WTC11 (cell line): ENCODE data around the gene WNT9B. TPM values are rescaled to one million over a fixed set of nuclear protein-coding genes. Genes with fewer than 3 reads are reported as not detected.

Source experiments
- ATAC-seq: fragments of 200-7000 bp; cut with Tn5 transposase; 2 replicates; pipeline ENCODE4 v1.10.0; 2021; ENCODE audit warnings: mild to moderate bottlenecking, moderate library complexity
- CTCF ChIA-PET: fragments of 300-600 bp; sonication (Branson Sonifier 250); formaldehyde crosslinking; loops from one replicate; lab custom pipeline; 2021; ENCODE audit warnings: antibody characterized with exemption; lab: Charles Lee
- POLR2A ChIA-PET: fragments of 350-600 bp; sonication (Branson Sonifier 250); formaldehyde crosslinking; loops from one replicate; lab custom pipeline; 2021; ENCODE audit warnings: antibody characterized with exemption; lab: Charles Lee
- DNase-seq: peaks from one replicate; pipeline ENCODE4 v3.0.0; 2021; ENCODE audit warnings: low spot score
- H3K27ac Mint-ChIP-seq: 2 replicates; pipeline ENCODE4 v1.8.0; 2021; ENCODE audit warnings: mixed read lengths
- H3K27me3 Mint-ChIP-seq: 2 replicates; pipeline ENCODE4 v1.8.0; 2021; ENCODE audit warnings: low read depth, mild to moderate bottlenecking, moderate library complexity, mixed read lengths
- H3K36me3 Mint-ChIP-seq: 2 replicates; pipeline ENCODE4 v1.8.0; 2021; ENCODE audit warnings: mixed read lengths
- H3K4me1 Mint-ChIP-seq: 2 replicates; pipeline ENCODE4 v1.8.0; 2022; ENCODE audit warnings: mixed read lengths
- H3K4me3 Mint-ChIP-seq: 2 replicates; pipeline ENCODE4 v1.8.0; 2021; ENCODE audit warnings: mild to moderate bottlenecking, moderate library complexity, mixed read lengths
- H3K9me3 Mint-ChIP-seq: 2 replicates; pipeline ENCODE4 v1.8.0; 2021; ENCODE audit warnings: mixed read lengths
- ATF1 ChIP-seq: sonication (generic); formaldehyde crosslinking; IDR thresholded peaks from 2 replicates; pipeline ENCODE4 v1.8.1; 2023; ENCODE audit warnings: mild to moderate bottlenecking, moderate library complexity, missing genetic modification reagents
- FOXJ3 ChIP-seq: sonication (generic); formaldehyde crosslinking; IDR thresholded peaks from 2 replicates; pipeline ENCODE4 v1.9.0; 2021; ENCODE audit warnings: missing genetic modification reagents, mild to moderate bottlenecking, borderline replicate concordance
- GABPB1 ChIP-seq: sonication (generic); formaldehyde crosslinking; IDR thresholded peaks from 2 replicates; pipeline ENCODE4 v1.8.1; 2023; ENCODE audit warnings: mild to moderate bottlenecking, missing genetic modification reagents
- SMAD4 ChIP-seq: sonication (generic); formaldehyde crosslinking; IDR thresholded peaks from 2 replicates; pipeline ENCODE4 v1.8.0; 2022; ENCODE audit warnings: mild to moderate bottlenecking, missing genetic modification reagents
- TEAD4 ChIP-seq: sonication (generic); formaldehyde crosslinking; IDR thresholded peaks from 2 replicates; pipeline ENCODE4 v1.8.0; 2022; ENCODE audit warnings: mild to moderate bottlenecking, missing genetic modification reagents
- ZNF671 ChIP-seq: fragments of 250-450 bp; sonication (Bioruptor Pico); IDR thresholded peaks from 2 replicates; pipeline ENCODE4 v1.8.0; 2021; ENCODE audit warnings: mild to moderate bottlenecking
- total RNA-seq: library from RNA; stranded (reverse); gene quantifications from 3 replicates; pipeline ENCODE4 v1.2.3, GENCODE V29; 2021
- TF ChIP-seq, protein P1 (sequence below): sonication (generic); formaldehyde crosslinking; IDR thresholded peaks from 2 replicates; pipeline ENCODE4 v1.8.0; 2022; ENCODE audit warnings: missing genetic modification reagents
- TF ChIP-seq, protein P2 (sequence below): sonication (generic); formaldehyde crosslinking; IDR thresholded peaks from 2 replicates; pipeline ENCODE4 v1.8.1; 2022; ENCODE audit warnings: low read depth, missing genetic modification reagents, borderline replicate concordance
- TF ChIP-seq, protein P3 (sequence below): sonication (generic); formaldehyde crosslinking; IDR thresholded peaks from 2 replicates; pipeline ENCODE4 v1.8.1; 2022; ENCODE audit warnings: mild to moderate bottlenecking, missing genetic modification reagents, moderate library complexity, borderline replicate concordance
- TF ChIP-seq, protein P4 (sequence below): sonication (generic); formaldehyde crosslinking; IDR thresholded peaks from 2 replicates; pipeline ENCODE4 v1.8.1; 2023; ENCODE audit warnings: mild to moderate bottlenecking, missing genetic modification reagents, moderate library complexity
- TF ChIP-seq, protein P5 (sequence below): fragments of 250-450 bp; sonication (Bioruptor Pico); conservative IDR thresholded peaks from 2 replicates; pipeline ENCODE4 v1.9.0; 2021; ENCODE audit warnings: mild to moderate bottlenecking
- TF ChIP-seq, protein P6 (sequence below): fragments of 250-450 bp; sonication (Bioruptor Pico); IDR thresholded peaks from 2 replicates; pipeline ENCODE4 v1.9.0; 2021; ENCODE audit warnings: mild to moderate bottlenecking
- TF ChIP-seq, protein P7 (sequence below): sonication (generic); formaldehyde crosslinking; IDR thresholded peaks from 2 replicates; pipeline ENCODE4 v1.8.1; 2023; ENCODE audit warnings: mild to moderate bottlenecking, missing genetic modification reagents
- TF ChIP-seq, protein P8 (sequence below): sonication (generic); formaldehyde crosslinking; IDR thresholded peaks from 2 replicates; pipeline ENCODE4 v1.8.1; 2023; ENCODE audit warnings: mild to moderate bottlenecking, moderate library complexity, missing genetic modification reagents
- TF ChIP-seq, protein P9 (sequence below): fragments of 250-450 bp; sonication (Bioruptor Pico); IDR thresholded peaks from 2 replicates; pipeline ENCODE4 v2.1.2; 2022; ENCODE audit warnings: mild to moderate bottlenecking, moderate library complexity

WNT9B gene
- total RNA-seq, 1 experiment from 2014 or later, result 0.87 TPM

DNA sequence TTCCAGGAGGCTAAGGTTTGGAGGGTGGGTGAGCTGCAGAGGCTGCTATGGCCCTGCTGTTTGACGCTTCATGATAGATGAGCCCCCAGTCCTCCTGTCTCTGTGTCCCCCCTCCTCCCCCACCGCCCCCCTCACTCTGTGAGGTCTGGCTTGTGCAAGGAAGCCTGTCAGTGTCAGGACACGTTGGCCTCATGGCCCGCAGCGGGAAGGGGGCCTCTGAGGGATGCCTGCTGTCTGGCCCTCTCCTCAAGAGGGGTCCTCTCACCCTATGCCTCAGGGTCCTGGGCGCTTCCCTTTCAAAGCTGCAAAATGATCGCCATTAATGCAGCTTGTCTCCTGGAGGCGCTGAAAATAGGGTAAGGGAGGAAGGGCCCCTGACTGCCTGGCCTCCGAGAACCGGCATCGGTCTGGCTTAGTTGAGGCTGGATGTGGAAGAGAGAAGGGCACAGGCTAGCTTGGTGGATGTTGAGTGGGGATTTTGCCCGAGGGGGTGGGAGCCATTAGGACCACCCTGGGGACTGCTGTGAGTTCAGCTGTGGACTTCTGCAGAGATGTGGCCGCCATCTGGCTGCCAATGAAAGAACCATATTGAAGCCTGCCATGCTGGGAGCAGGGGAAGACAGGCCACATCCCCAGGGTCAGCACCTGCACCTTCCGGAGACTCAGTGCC is 56.8 kb downstream of the WNT9B start (continued):
- TF ChIP-seq, protein P1, sequence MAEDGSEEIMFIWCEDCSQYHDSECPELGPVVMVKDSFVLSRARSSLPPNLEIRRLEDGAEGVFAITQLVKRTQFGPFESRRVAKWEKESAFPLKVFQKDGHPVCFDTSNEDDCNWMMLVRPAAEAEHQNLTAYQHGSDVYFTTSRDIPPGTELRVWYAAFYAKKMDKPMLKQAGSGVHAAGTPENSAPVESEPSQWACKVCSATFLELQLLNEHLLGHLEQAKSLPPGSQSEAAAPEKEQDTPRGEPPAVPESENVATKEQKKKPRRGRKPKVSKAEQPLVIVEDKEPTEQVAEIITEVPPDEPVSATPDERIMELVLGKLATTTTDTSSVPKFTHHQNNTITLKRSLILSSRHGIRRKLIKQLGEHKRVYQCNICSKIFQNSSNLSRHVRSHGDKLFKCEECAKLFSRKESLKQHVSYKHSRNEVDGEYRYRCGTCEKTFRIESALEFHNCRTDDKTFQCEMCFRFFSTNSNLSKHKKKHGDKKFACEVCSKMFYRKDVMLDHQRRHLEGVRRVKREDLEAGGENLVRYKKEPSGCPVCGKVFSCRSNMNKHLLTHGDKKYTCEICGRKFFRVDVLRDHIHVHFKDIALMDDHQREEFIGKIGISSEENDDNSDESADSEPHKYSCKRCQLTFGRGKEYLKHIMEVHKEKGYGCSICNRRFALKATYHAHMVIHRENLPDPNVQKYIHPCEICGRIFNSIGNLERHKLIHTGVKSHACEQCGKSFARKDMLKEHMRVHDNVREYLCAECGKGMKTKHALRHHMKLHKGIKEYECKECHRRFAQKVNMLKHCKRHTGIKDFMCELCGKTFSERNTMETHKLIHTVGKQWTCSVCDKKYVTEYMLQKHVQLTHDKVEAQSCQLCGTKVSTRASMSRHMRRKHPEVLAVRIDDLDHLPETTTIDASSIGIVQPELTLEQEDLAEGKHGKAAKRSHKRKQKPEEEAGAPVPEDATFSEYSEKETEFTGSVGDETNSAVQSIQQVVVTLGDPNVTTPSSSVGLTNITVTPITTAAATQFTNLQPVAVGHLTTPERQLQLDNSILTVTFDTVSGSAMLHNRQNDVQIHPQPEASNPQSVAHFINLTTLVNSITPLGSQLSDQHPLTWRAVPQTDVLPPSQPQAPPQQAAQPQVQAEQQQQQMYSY (CRISPR knock-in tag), result no peak
- TF ChIP-seq, protein P2, sequence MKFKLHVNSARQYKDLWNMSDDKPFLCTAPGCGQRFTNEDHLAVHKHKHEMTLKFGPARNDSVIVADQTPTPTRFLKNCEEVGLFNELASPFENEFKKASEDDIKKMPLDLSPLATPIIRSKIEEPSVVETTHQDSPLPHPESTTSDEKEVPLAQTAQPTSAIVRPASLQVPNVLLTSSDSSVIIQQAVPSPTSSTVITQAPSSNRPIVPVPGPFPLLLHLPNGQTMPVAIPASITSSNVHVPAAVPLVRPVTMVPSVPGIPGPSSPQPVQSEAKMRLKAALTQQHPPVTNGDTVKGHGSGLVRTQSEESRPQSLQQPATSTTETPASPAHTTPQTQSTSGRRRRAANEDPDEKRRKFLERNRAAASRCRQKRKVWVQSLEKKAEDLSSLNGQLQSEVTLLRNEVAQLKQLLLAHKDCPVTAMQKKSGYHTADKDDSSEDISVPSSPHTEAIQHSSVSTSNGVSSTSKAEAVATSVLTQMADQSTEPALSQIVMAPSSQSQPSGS (CRISPR knock-in tag), result no peak
- TF ChIP-seq SMAD4 (no peak), ZNF671 (CRISPR knock-in tag) (no peak), GABPB1 (CRISPR knock-in tag) (no peak), ATF1 (CRISPR knock-in tag) (no peak)
- TF ChIP-seq, protein P3, sequence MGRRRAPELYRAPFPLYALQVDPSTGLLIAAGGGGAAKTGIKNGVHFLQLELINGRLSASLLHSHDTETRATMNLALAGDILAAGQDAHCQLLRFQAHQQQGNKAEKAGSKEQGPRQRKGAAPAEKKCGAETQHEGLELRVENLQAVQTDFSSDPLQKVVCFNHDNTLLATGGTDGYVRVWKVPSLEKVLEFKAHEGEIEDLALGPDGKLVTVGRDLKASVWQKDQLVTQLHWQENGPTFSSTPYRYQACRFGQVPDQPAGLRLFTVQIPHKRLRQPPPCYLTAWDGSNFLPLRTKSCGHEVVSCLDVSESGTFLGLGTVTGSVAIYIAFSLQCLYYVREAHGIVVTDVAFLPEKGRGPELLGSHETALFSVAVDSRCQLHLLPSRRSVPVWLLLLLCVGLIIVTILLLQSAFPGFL (CRISPR knock-in tag), result no peak
- TF ChIP-seq, all 79 proteins: peak for 0

DNA sequence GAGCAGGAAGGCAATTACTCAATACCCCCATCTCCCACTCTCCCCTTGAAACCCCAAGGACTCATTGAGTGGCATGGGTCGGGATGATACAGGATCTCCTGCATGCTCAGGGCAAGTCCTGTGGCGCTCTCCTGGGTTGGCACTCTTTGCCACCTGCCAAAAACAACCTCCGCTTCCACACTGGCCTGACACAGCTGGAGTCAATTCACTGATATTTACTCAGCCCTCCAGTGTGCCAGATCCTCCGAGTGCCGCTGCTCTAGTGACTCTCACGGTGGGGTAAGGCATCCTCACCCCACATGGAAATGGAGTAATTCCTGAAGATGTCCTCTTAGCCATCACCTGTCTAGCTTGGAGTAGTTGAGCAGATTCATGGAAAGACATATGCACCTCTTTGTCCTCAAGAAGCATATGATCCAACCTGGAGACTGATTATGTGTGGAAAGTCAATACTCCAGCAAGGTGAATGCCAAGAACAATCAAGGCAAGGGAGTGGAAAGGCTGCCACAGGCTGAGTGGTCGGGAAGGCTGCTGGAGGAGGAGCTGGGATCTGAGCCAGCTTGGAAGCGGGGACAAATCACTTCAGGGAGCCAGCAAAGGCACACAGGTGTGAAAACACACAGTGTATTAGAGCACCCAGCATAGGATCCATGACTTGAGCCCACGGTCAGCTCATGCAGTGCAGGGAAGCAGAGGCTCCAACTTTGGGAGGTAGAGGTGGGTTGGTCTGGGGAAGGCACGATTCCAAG is 59.0 kb downstream of the WNT9B start:
- Mint-ChIP-seq H3K4me3 (no peak overlapping the region), H3K4me1 (peaks cover 7% of the 10 kb centered on the region), H3K27ac (no peak overlapping the region), H3K9me3 (no peaks in the 10 kb centered on the region), H3K27me3 (0 out of 2 replicates have a peak, but pooled peaks cover 3% of the 10 kb centered on the region), H3K36me3 (no peaks in the 10 kb centered on the region)
- ATAC-seq (no peak), DNase-seq (no peak)
- CTCF ChIA-PET, result interaction anchor here (1.9 to 2.6 kb wide), 2 partner anchors 32 to 34 kb away, joined by 6 to 7 read pairs; no protein-coding TSS in a partner anchor
- POLR2A ChIA-PET, result no interaction called here
- TF ChIP-seq FOXJ3 (CRISPR knock-in tag) (no peak), GABPB1 (CRISPR knock-in tag) (no peak), ZNF671 (CRISPR knock-in tag) (no peak), TEAD4 (CRISPR knock-in tag) (no peak)
- TF ChIP-seq, protein P4, sequence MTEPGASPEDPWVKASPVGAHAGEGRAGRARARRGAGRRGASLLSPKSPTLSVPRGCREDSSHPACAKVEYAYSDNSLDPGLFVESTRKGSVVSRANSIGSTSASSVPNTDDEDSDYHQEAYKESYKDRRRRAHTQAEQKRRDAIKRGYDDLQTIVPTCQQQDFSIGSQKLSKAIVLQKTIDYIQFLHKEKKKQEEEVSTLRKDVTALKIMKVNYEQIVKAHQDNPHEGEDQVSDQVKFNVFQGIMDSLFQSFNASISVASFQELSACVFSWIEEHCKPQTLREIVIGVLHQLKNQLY, result no peak
- TF ChIP-seq, protein P5, sequence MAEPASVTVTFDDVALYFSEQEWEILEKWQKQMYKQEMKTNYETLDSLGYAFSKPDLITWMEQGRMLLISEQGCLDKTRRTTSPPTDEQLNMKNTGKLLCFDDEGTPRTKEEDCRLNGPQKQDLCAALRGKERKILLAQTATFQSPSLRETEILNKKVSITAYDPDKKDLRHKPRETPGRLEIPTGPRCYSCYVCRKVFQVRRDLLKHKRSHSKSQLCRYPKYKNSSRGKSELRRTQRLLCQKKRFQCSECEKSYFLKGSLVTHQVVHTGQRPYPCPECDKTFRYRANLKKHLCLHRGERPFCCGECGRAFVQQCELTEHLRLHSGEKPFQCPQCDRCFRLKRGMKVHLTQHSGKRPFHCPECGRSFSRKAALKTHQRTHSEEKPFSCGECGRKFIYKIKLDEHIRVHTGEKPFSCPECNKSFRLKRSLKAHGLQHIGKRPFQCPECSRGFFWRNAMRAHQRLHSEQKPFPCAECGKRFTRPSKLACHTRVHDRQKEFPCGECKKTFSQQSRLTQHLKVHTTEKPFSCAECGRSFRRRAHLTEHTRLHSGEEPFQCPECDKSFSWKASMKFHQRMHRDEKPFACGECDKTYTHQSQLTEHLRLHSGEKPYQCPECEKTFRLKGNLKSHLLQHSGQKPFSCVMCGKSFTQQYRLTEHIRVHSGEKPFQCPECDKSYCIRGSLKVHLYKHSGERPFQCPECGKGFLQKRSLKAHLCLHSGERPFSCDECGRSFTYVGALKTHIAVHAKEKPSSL (CRISPR knock-in tag), result no peak
- TF ChIP-seq, protein P6, sequence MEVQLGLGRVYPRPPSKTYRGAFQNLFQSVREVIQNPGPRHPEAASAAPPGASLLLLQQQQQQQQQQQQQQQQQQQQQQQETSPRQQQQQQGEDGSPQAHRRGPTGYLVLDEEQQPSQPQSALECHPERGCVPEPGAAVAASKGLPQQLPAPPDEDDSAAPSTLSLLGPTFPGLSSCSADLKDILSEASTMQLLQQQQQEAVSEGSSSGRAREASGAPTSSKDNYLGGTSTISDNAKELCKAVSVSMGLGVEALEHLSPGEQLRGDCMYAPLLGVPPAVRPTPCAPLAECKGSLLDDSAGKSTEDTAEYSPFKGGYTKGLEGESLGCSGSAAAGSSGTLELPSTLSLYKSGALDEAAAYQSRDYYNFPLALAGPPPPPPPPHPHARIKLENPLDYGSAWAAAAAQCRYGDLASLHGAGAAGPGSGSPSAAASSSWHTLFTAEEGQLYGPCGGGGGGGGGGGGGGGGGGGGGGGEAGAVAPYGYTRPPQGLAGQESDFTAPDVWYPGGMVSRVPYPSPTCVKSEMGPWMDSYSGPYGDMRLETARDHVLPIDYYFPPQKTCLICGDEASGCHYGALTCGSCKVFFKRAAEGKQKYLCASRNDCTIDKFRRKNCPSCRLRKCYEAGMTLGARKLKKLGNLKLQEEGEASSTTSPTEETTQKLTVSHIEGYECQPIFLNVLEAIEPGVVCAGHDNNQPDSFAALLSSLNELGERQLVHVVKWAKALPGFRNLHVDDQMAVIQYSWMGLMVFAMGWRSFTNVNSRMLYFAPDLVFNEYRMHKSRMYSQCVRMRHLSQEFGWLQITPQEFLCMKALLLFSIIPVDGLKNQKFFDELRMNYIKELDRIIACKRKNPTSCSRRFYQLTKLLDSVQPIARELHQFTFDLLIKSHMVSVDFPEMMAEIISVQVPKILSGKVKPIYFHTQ (CRISPR knock-in tag), result no peak
- TF ChIP-seq, protein P7, sequence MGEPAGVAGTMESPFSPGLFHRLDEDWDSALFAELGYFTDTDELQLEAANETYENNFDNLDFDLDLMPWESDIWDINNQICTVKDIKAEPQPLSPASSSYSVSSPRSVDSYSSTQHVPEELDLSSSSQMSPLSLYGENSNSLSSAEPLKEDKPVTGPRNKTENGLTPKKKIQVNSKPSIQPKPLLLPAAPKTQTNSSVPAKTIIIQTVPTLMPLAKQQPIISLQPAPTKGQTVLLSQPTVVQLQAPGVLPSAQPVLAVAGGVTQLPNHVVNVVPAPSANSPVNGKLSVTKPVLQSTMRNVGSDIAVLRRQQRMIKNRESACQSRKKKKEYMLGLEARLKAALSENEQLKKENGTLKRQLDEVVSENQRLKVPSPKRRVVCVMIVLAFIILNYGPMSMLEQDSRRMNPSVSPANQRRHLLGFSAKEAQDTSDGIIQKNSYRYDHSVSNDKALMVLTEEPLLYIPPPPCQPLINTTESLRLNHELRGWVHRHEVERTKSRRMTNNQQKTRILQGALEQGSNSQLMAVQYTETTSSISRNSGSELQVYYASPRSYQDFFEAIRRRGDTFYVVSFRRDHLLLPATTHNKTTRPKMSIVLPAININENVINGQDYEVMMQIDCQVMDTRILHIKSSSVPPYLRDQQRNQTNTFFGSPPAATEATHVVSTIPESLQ (CRISPR knock-in tag), result no peak
- TF ChIP-seq, protein P8, sequence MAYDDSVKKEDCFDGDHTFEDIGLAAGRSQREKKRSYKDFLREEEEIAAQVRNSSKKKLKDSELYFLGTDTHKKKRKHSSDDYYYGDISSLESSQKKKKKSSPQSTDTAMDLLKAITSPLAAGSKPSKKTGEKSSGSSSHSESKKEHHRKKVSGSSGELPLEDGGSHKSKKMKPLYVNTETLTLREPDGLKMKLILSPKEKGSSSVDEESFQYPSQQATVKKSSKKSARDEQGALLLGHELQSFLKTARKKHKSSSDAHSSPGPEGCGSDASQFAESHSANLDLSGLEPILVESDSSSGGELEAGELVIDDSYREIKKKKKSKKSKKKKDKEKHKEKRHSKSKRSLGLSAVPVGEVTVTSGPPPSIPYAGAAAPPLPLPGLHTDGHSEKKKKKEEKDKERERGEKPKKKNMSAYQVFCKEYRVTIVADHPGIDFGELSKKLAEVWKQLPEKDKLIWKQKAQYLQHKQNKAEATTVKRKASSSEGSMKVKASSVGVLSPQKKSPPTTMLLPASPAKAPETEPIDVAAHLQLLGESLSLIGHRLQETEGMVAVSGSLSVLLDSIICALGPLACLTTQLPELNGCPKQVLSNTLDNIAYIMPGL (CRISPR knock-in tag), result no peak
- TF ChIP-seq, protein P9, sequence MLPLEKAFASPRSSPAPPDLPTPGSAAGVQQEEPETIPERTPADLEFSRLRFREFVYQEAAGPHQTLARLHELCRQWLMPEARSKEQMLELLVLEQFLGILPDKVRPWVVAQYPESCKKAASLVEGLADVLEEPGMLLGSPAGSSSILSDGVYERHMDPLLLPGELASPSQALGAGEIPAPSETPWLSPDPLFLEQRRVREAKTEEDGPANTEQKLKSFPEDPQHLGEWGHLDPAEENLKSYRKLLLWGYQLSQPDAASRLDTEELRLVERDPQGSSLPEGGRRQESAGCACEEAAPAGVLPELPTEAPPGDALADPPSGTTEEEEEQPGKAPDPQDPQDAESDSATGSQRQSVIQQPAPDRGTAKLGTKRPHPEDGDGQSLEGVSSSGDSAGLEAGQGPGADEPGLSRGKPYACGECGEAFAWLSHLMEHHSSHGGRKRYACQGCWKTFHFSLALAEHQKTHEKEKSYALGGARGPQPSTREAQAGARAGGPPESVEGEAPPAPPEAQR (CRISPR knock-in tag), result no peak
